SK-N-MC (cell line): ENCODE measurements around the gene CUL4A.
"Not testable (repeated sequence)": the region's sequence is repeated elsewhere in the genome, so short reads cannot be mapped to it uniquely, and the experiment has no call there.

Source experiments
- DNase-seq: peaks from one replicate; pipeline ENCODE4 v3.0.0-alpha.2; 2011; ENCODE audit warnings: low read depth, low spot score
- H3K27ac ChIP-seq: fragments of 200-600 bp; sonication (generic); 2 replicates; pipeline ENCODE4 v1.5.1; 2016; ENCODE audit warnings: mixed run types
- H3K36me3 ChIP-seq: fragments of 200-600 bp; sonication (generic); 2 replicates; pipeline ENCODE4 v1.6.1; 2017; ENCODE audit warnings: antibody characterized with exemption, low read length, mixed read lengths; ENCODE audit not compliant: insufficient read depth
- H3K4me3 ChIP-seq: fragments of 200-600 bp; sonication (generic); 2 replicates; pipeline ENCODE4 v1.5.1; 2016
- H3K9ac ChIP-seq: fragments of 200-600 bp; sonication (generic); 2 replicates; pipeline ENCODE4 v1.8.0; 2017; ENCODE audit warnings: mixed run types, mixed read lengths; ENCODE audit not compliant: insufficient read length
- H3K9me3 ChIP-seq: fragments of 200-600 bp; sonication (generic); 2 replicates; pipeline ENCODE4 v1.6.1; 2017; ENCODE audit warnings: low read depth, mild to moderate bottlenecking, antibody characterized with exemption, low read length, moderate library complexity, mixed read lengths
- EZH2 ChIP-seq: fragments of 200-600 bp; sonication (generic); IDR thresholded peaks from one replicate; pipeline ENCODE4 v1.6.1; 2017; ENCODE audit warnings: antibody characterized with exemption
- FOXP2 ChIP-seq: optimal IDR thresholded peaks from 2 replicates; pipeline ENCODE3; 2011; ENCODE audit warnings: mild to moderate bottlenecking, moderate library complexity; ENCODE audit not compliant: insufficient read depth; ENCODE audit errors: extremely low read length, control extremely low read depth
- POLR2AphosphoS5 ChIP-seq: IDR thresholded peaks from 2 replicates; pipeline ENCODE4 v1.6.1; 2012; ENCODE audit warnings: mild to moderate bottlenecking, low read depth, low read length, borderline replicate concordance

The CUL4A gene

DNA sequence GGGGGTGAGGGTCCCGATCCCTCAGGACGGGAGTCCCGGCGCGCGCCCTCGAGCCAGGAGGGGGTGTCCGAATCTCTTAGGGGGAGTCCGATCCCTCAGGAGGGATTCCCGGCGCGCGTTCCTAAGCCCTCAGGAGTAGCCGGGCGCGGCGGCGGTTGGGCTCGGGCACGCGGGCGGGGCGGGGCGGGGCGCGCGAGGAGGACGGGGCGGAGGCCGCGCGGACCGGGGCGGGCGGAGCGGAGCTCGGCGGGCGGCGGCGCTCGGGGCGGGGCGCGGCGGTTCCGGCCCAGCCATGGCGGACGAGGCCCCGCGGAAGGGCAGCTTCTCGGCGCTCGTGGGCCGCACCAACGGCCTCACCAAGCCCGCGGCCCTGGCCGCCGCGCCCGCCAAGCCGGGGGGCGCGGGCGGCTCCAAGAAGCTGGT is at the start of gene CUL4A:
CUL4A (plus strand) TSS at position 278 of the 423 bp plus-strand sequence; CDS start at position 293, 15 bp downstream.
- peaks cover 43% of the 10 kb centered on the region for H3K36me3 ChIP-seq
- peak within 1 kb of the TSS; percentile 97 for H3K27ac ChIP-seq
- H3K9me3 ChIP-seq = no peaks in the 10 kb centered on the region
- peak within 1 kb of the TSS; percentile 98 for H3K9ac ChIP-seq
- TF ChIP-seq EZH2 = no peak
- H3K4me3 ChIP-seq = peak within 1 kb of the TSS; percentile 89
- no peak for DNase-seq

DNA sequence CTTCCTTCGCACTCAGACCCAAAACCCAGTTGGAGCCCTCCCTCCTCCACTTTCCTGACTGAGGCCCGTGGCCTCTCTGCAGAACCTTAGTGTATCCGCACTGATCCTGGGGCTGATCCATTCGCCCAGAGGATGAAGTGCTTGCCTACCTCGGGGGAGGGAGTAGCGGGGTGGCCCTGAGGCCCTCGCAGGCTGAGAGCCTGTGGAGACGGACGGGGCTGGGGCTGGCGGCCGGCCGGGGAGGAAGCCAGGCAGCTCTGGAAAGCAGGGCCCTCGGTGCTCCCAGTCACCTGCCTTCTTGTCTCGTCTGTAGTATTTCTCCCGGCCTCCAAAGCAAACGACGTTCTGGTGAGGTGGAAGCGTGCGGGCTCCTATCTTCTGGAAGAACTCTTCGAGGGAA is 49.7 kb upstream of the CUL4A start:
- no peak overlapping the region for H3K9ac ChIP-seq
- no peak for DNase-seq
- no peak for TF ChIP-seq EZH2
- no peak for TF ChIP-seq FOXP2
- TF ChIP-seq POLR2AphosphoS5 = no peak
- H3K27ac ChIP-seq = no peak overlapping the region
- H3K9me3 ChIP-seq = no peaks in the 10 kb centered on the region
- H3K4me3 ChIP-seq = no peak overlapping the region
- H3K36me3 ChIP-seq = no peaks in the 10 kb centered on the region

DNA sequence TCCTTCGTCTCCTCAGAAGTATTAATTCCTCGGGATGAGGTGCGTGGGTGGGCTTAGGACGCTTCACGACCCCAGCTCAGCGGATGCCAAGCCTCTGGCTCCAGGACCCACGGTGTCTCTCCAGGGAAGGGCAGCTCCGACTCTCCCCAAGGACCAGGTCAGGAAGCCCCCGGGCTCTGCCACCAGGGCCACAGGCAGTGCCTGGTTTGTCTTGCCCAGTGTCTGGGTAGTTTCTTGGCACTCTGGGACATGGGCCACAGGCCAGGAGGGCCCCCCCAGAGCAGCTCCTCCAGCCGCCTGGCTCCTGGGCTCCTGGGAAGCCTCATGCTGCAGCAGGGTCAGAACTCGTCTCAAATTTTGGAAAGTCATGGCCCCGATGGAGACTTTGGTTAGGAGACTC is 48.4 kb upstream of the CUL4A start:
- Histone ChIP-seq H3K9me3 (no peaks in the 10 kb centered on the region), H3K9ac (no peak overlapping the region), H3K4me3 (no peak overlapping the region), H3K36me3 (no peaks in the 10 kb centered on the region), H3K27ac (no peak overlapping the region)
- no peak for DNase-seq
- no peak for TF ChIP-seq FOXP2
- no peak for TF ChIP-seq POLR2AphosphoS5
- no peak for TF ChIP-seq EZH2

DNA sequence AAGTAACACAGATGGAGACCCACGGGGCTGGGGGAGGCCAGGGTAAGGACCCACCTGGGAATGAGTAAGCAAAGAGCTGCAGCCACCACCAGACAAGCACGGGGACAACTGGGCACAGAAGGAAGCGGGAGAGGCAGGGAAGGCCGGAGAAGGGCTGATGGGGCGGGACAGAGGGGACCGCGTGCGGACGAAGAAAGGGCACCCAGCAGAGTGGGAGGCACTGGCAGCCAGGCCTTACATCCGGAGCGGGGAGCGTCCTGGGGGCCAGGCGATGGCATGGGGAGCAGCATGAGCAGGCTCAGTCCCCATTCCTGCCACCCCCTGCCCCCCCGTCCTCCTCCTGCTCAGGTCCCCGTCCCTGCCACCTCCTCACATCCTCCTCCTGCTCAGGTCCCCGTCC is 48.0 kb upstream of the CUL4A start:
- H3K9ac ChIP-seq = no peak overlapping the region
- TF ChIP-seq FOXP2 (no peak), EZH2 (no peak), POLR2AphosphoS5 (no peak)
- DNase-seq = no peak

DNA sequence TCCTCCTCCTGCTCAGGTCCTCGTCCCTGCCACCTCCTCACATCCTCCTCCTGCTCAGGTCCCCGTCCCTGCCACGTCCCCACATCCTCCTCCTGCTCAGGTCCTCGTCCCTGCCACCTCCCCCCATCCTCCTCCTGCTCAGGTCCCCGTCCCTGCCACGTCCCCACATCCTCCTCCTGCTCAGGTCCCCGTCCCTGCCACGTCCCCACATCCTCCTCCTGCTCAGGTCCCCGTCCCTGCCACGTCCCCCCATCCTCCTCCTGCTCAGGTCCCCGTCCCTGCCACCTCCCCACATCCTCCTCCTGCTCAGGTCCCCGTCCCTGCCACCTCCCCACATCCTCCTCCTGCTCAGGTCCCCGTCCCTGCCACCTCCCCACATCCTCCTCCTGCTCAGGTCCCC is 47.4 kb upstream of the CUL4A start:
- H3K36me3 ChIP-seq, DNase-seq, H3K9ac ChIP-seq, H3K4me3 ChIP-seq, H3K9me3 ChIP-seq, H3K27ac ChIP-seq: not testable (repeated sequence)

More for the DNA sequence above, 48.0 kb upstream of the CUL4A start:
- Histone ChIP-seq H3K9me3 (no peaks in the 10 kb centered on the region), H3K27ac (no peak overlapping the region), H3K36me3 (no peaks in the 10 kb centered on the region), H3K4me3 (no peak overlapping the region)

DNA sequence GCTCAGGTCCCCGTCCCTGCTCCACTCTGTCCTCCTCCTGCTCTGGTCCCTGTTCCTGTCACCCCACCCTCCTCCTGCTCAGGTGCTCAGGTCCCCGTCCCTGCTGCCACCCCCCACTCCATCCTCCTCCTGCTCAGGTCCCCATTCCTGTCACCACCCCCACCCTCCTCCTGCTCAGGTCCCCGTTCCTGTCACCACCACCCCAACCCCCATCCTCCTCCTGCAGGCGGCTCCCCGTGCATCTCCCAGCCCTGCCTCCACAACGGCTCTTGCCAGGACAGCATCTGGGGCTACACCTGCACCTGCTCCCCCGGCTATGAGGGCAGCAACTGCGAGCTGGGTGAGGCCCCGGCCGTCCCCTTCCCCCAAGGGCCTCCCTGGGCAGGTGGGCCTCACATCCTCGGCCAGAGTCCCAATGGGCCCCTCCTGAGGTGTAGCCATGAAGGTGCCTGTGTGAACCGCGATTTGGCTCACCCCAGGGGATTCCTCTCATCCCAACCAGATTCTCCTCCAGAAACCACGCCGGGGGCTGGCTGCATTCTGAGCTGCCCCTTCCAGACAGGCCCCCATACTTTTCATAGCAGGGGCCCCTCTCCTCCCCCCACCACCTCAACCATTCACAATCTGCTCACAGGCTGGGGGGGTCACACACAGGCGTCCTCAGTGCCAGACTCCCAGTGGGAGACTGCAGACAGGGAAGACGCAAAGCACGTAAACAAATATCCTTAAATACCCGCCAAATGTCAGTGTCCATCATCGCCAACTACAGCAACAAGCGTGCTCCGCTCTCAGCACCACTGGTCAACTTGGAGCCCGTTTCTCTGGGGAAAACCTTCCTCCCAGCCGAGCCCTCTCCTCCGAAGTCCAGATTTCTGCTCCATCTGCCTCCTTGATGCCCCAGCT is 46.4 kb upstream of the CUL4A start:
- no peak overlapping the region for H3K4me3 ChIP-seq
- no peak overlapping the region for H3K9ac ChIP-seq
- no peak for DNase-seq
- no peaks in the 10 kb centered on the region for H3K36me3 ChIP-seq
- no peak overlapping the region for H3K27ac ChIP-seq
- no peaks in the 10 kb centered on the region for H3K9me3 ChIP-seq
- no peak for TF ChIP-seq FOXP2
- peak; percentile 30 for TF ChIP-seq EZH2

DNA sequence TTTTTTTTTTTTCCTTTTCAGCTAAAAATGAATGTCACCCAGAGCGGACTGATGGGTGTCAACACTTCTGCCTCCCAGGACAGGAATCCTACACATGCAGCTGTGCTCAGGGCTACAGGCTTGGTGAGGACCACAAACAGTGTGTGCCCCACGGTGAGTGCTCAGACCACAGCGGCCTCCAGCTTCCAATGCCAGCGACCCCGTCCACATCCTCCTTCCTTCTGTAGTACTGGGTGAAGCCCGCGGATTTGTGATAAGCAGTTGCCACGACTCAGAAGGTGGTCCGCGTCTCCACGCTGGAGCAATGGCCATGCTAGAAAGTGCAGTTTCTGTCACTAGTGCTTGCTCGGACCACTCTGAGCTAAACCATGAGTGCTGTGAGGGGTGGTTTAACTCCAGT is 44.9 kb upstream of the CUL4A start:
- Histone ChIP-seq H3K9ac (no peak overlapping the region), H3K27ac (no peak overlapping the region), H3K4me3 (no peak overlapping the region), H3K36me3 (peaks cover 2% of the 10 kb centered on the region; the same call in 1 of the 2 replicates), H3K9me3 (no peaks in the 10 kb centered on the region)
- no peak for DNase-seq
- TF ChIP-seq EZH2 (no peak), POLR2AphosphoS5 (no peak), FOXP2 (no peak)

DNA sequence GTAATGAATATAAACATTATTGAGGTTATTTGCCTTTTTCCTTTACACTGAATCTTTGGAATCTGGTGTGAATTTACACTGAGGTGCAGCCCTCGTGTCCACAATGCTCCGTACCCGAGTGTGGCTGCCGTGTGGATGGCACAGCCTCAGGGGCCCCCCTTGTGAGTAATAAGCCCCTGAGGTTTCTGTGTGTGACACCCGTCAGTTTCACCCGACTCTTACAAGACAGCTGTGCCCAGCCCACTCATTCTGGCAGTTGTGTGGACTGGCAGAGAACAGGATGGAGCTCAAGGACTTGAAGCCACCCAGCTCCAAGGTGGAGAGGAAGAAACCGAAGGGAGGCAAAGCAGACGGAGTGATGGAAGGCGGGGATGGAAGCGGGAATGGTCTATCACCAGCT is 43.1 kb upstream of the CUL4A start:
- Histone ChIP-seq H3K36me3 (peaks cover 15% of the 10 kb centered on the region; the same call in 1 of the 2 replicates), H3K9me3 (no peaks in the 10 kb centered on the region), H3K27ac (no peak overlapping the region), H3K4me3 (no peak overlapping the region), H3K9ac (no peak overlapping the region)
- no peak for TF ChIP-seq FOXP2
- no peak for TF ChIP-seq EZH2
- no peak for TF ChIP-seq POLR2AphosphoS5
- DNase-seq = no peak

DNA sequence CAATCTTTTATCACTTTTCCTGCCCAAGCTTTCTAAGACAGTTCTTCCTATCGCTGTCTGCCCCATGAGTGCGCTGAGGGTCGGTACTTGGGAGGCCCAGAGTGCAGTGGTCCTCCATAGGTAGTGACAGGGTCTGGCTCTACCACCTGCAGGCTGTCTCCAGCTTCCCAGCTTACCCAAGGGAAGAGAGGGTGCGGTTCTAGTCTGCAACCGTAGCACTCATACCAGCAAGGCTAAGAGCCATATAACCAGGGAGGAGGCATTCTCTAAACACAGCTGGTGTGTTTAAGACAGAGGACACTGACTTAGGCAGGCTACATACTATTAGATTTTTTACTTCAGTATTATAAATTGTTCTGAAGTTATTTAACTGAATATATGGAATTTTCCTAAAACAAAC is 42.7 kb upstream of the CUL4A start:
- Histone ChIP-seq H3K4me3 (no peak overlapping the region), H3K36me3 (peaks cover 19% of the 10 kb centered on the region; the same call in 1 of the 2 replicates), H3K9ac (no peak overlapping the region), H3K27ac (no peak overlapping the region), H3K9me3 (no peaks in the 10 kb centered on the region)
- TF ChIP-seq EZH2 = no peak
- TF ChIP-seq FOXP2 = no peak
- TF ChIP-seq POLR2AphosphoS5 = no peak
- DNase-seq = no peak
